ENCODE results near the gene MAP3K7CL.

The MAP3K7CL gene

GRCh38 chr21:29133241-29133640, 2.8 kb downstream of the MAP3K7CL start:
- no peak for DNase-seq (ENCODE audit: low spot score)
- TF ChIP-seq, protein P1, sequence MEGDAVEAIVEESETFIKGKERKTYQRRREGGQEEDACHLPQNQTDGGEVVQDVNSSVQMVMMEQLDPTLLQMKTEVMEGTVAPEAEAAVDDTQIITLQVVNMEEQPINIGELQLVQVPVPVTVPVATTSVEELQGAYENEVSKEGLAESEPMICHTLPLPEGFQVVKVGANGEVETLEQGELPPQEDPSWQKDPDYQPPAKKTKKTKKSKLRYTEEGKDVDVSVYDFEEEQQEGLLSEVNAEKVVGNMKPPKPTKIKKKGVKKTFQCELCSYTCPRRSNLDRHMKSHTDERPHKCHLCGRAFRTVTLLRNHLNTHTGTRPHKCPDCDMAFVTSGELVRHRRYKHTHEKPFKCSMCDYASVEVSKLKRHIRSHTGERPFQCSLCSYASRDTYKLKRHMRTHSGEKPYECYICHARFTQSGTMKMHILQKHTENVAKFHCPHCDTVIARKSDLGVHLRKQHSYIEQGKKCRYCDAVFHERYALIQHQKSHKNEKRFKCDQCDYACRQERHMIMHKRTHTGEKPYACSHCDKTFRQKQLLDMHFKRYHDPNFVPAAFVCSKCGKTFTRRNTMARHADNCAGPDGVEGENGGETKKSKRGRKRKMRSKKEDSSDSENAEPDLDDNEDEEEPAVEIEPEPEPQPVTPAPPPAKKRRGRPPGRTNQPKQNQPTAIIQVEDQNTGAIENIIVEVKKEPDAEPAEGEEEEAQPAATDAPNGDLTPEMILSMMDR (IDR thresholded peaks at IDR 0.05), result no peak
- Histone ChIP-seq H3K4me3 (no peak overlapping the region), H3K27ac (no peak overlapping the region)

GRCh38 chr21:29133796-29134195, 3.4 kb downstream of the MAP3K7CL start:
- Histone ChIP-seq H3K27ac (no peak overlapping the region), H3K4me3 (no peak overlapping the region)
- DNase-seq (ENCODE audit: low spot score), result no peak
- TF ChIP-seq, protein P1 (IDR thresholded peaks at IDR 0.05), result no peak

GRCh38 chr21:29135481-29135880, 5.0 kb downstream of the MAP3K7CL start:
- TF ChIP-seq, protein P1 (IDR thresholded peaks at IDR 0.05), result no peak
- Histone ChIP-seq H3K4me3 (no peak overlapping the region), H3K27ac (no peak overlapping the region)
- no peak for DNase-seq (ENCODE audit: low spot score)

DNA sequence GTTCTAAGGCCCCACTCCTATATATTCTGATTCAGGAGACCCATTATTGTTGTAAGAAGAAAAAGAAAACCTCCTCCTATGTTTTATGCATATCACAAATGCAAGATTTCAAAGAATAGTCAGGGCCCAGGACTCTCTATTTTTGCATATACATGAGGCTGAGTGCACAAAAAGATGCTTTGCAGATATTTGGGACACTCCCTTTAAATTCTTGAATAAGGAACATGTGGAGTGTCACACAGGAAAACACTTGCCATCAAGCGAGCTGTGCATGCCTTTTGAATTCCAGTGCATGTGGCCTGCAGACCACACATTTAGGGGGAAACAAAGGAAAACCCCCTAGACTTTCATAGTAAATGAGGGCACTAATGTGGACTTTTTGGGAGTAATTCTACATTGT, 5.6 kb downstream of the MAP3K7CL start:
- no peak overlapping the region for H3K4me3 ChIP-seq
- H3K27ac ChIP-seq, result no peak overlapping the region
- TF ChIP-seq, protein P1 (IDR thresholded peaks at IDR 0.05), result no peak
- DNase-seq (ENCODE audit: low spot score), result no peak

DNA sequence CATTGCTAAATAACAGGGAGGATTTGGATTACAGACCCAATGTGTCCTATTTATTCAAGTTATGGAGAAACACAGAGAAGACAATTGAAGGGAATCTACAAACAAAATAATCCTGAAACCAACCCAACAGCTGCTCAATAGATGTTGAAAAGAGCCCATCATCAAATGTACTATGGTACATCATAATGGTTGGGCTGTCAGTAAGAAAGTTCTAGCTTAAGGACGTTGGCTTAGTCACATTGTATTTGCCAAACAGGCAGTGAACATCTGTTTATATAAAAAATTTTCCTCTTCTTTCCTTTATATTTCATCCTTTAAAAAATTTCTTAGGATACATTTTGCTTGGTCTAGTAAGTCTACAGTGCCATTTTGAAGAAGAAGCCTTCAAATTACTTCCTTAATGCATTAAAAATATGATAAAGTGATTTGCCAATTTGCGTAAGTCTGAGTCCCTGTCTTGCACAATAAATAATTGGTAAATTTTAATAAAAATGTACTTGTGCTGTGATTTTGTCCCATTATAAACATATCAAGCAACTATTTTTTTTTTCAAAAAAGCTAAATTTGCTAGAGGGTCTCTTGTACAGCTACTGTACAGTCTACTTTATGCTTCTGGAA, 14.4 kb downstream of the MAP3K7CL start:
- peak overlapping the region; percentile 40 for H3K4me3 ChIP-seq
- DNase-seq (ENCODE audit: low spot score), result no peak

GRCh38 chr21:29145354-29145782, 14.9 kb downstream of the MAP3K7CL start:
- Histone ChIP-seq H3K4me3 (peak overlapping the region; percentile 40), H3K27ac (peak overlapping the region; percentile 71 to 84)
- DNase-seq (ENCODE audit: low spot score), result no peak
- TF ChIP-seq, protein P1 (IDR thresholded peaks at IDR 0.05), result no peak

More for the DNA sequence above, 14.4 kb downstream of the MAP3K7CL start:
- TF ChIP-seq, protein P1 (IDR thresholded peaks at IDR 0.05), result no peak
- peak overlapping the region; percentile 71 to 84 for H3K27ac ChIP-seq

DNA sequence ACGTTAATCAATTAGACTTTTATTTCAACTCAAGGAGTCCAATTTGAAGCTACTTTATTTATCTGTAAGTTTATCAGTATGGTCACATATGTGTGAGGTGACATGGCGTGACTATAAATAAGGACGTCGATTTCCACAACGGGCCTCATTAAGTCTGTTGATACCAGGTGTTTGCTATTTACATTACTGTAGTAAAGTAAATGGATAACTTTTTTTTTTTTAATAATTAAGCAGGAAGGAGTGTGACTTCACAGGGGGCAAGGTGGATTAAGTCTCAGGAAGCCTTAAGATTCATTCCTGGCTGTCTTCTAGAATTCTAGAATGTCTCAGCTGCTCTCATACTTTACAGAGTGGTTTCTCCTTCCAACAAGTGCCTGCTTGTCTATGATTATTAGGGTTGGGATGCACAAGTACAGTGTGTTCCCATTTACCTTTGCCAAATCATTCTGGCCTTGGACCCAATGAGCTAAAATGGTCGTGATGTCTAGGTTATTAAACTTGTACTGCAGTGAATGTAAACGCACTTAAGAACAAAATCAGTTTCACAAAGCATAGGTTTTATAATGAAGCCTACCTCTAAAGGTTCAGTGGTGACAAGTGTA, 15.5 kb downstream of the MAP3K7CL start:
- no peak overlapping the region for H3K4me3 ChIP-seq
- peak overlapping the region; percentile 71 to 84 for H3K27ac ChIP-seq
- TF ChIP-seq, protein P1 (IDR thresholded peaks at IDR 0.05), result no peak
- DNase-seq (ENCODE audit: low spot score), result no peak

Data from coronary artery (tissue), 2 donors.